ENCODE data around the gene CYP2U1.

- TF ChIP-seq CTCF (IDR thresholded peaks at IDR 0.05) (no peak), POLR2A (IDR thresholded peaks at IDR 0.05) (no peak), POLR2AphosphoS5 (IDR thresholded peaks at IDR 0.05) (no peak), EP300 (IDR thresholded peaks at IDR 0.05) (no peak)
Observed at GRCh38 chr4:107977482-107977881, 46.1 kb downstream of the CYP2U1 start.

All from stomach (tissue), 4 donors.